ELF-1 (cell line): ENCODE data around the gene COL24A1.
"Not testable (repeated sequence)": the region's sequence is repeated elsewhere in the genome, so short reads cannot be mapped to it uniquely, and the experiment has no call there.

Experiments
- DNase-seq: peaks from one replicate; pipeline ENCODE4 v3.0.0-alpha.2; 2016; ENCODE audit warnings: low read depth, low spot score

Gene COL24A1

DNA sequence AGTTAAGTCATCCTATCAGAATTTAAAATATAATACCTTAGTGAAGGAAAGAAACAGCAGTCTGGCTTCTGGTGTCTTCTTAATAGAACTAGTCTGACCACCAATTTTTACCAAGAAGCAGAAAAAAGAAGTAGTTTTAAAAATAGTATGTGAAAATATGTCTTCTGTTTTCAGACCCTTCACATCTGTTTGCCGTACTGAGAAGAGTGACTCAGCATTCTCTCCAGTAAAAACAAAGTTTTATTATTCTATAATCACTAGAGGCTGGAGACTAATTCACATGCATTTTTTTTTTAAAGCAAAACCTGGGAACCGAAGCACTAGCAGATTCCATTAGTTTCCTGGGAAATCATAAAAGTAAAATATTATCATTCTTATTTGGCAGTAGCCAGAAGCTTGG, 163.8 kb downstream of the COL24A1 start:
- no peak for DNase-seq

DNA sequence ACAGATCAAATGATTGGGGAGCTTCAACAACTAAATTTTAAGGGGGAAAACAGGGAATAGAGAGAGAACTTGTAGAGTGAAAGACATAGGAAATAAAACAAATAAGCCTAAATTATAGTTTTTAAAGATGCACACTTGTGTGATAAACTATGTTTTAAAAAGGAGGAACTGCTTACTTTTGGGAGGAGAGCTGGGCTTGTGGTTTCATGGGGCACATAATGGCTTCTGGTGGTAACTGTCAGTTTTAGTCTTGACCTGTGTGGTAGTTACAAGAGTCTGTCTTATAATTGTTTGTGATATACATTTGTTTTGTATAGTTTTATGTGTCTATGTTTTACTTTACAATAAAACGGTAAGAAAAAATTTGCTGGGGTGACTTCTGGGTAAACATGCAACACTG, 165.3 kb downstream of the COL24A1 start:
- no peak for DNase-seq

- DNase-seq, result no peak
Observed at GRCh38 chr1:85984636-85985035, 171.9 kb downstream of the COL24A1 start.

DNA sequence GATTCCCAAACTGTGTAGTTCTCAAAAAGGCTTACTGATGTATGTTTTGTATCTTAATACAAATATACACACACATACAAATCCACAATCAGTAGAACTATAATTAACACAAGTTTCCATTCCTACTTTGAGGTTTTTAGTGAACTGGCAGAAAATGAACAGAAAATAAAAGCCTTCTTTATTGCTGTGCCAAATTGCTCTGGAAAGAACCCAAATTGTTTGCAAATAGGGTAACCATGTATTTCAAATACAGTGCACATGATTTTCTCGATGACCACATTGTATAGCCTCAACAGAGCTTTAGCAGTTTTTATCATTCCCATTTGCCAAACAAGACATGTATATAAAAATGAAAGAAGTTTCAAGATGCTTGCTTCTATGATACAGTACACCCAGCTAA, 173.3 kb downstream of the COL24A1 start:
- no peak for DNase-seq

GRCh38 chr1:85976516-85977205, 179.9 kb downstream of the COL24A1 start:
- DNase-seq, result peak; percentile 2

- DNase-seq, result peak; percentile 85
Observed at GRCh38 chr1:85975912-85976371, 180.6 kb downstream of the COL24A1 start.

- DNase-seq, result no peak
Observed at GRCh38 chr1:85962457-85962856, 194.1 kb downstream of the COL24A1 start.

DNA sequence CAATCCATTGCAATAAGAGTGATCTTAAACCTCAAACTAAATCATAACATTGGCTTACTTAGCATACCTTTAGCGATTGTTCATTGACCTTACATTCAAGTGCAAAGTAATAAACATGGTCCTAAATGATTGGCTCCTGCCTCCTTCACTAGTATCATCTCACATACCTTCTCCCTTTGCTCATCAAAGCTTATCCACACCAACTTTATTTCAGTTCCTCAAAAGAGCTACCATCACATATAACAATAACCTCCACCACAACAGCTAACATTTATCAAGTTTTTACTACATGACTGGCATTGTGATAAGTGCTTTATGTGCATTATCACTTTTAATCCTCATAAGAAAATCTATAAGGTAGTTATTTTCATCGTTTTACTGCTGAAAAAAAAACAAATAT, 198.8 kb downstream of the COL24A1 start:
- no peak for DNase-seq

DNA sequence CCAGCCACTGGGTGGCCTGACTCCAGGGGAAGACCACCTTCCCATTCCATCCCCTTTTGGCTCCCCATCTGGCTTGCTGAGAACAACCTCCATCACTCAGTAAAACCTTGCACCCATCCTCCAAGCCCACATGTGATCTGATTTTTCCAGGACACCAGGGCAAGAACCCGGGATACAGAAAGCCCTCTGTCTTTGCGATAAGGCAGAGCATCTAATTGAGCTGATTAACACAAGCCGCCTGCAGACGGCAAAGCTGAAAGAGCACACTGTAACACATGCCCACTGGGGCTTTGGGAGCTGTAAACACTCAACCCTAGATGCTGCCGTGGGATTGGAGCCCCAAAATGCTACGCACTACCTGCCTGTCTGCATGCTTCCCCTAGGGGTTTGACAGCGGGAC, 201.4 kb downstream of the COL24A1 start:
- DNase-seq, result not testable (repeated sequence)

- no peak for DNase-seq
Observed at GRCh38 chr1:85952460-85952859, 204.1 kb downstream of the COL24A1 start.

DNA sequence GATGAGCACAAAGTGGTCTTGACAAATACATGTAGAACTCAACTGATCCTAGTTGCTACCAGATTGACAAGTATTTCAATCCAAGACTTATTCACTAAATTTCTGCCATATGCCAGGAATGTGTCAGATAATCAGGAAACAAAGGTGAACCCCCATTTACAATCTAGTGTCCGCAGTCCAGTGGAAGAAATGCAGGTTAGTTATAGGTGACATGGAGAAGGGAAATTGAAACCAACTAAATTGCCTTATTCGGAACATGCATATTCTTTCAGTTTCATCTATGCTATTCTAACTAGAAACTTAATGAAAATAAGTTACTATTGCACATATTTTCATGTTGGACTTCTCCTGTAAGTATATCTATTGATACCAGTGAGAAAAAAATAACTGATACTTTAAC, 209.4 kb downstream of the COL24A1 start:
- no peak for DNase-seq

DNA sequence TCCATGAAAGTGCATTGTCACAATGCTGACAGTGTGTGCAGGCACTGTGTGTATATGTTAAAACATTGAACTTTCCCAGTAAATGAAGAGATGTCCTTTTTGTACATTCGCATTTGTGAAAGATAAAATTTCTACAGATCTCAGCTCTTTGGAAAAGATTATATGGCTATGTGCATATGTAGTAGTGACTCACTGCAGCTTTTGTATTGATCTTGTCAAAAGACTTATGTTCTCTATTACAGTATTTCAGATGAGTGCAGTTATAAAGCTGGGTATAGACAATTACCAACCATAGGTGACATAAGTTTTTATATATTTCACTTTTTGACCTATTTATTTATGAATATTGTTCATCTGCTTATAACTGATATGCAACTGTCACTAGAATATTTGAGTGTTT, 212.6 kb downstream of the COL24A1 start:
- DNase-seq, result no peak

DNA sequence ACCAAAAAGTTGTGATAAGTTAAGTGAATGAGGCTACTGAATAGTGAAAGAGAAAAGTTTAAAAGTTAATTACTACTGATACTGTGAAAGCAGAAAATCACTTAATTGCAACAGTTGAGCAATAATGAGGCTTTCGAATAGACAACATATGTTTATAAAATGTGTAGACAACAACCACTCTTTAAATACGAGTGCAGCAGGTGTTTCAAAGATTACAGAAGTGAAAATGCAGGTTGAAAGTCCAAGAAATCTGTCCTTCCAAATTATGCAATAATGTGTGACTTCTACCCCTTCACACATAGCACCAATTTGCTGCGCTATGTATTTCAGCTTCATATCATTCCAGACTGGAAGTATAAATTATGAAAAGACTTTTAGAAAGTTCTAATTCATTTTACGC, 213.0 kb downstream of the COL24A1 start:
- DNase-seq, result no peak

DNA sequence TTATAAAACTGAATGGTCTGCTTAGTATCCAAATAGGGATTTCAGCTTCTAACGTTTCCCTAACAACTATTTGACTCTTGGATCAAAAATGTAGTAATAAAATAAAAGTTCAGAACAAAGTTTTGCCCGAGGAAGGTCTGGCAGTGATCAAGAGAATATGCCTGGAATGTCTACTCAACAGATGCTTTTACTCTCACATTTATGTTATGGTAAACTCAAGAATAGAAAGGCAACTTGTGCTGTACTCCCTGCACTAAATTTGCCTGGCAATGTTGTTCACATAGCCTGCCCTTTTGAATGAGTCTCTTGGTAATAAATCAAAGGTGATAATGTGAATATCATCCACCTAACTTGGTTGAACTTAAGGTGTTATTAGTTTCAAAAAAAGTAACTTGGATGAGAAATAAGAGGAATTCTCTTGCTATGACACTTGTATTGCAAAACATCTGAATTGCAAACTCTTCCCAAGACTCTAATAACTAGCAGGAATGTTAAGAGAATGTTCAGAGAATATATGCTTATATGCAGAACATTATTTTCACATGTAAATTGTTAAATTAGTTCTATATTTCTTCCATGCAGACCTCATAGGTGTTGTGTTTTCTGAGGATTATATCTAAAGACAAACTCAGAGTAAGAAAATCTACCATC, 215.8 kb downstream of the COL24A1 start:
- no peak for DNase-seq

GRCh38 chr1:85938829-85939228, 217.7 kb downstream of the COL24A1 start:
- no peak for DNase-seq

- no peak for DNase-seq
Observed at GRCh38 chr1:85936470-85936869, 220.1 kb downstream of the COL24A1 start.

DNA sequence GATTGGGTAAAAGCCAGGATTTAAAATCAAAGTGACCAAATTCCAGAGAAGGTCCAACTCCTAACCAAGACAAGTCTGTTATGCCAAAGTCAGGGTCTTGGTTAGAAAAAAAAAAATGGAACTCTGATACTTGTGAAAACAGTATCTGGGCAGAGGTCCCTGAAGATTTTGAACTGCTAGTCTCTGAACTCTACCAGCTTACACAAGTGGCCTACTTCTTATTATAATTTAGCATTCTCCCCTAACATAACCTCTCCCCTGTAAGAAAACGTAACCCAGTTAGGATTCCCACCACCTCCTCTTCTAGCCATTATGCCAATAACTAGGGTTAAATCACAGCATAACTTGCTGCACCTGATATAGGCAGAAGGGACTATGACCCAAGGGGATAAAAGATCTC, 220.5 kb downstream of the COL24A1 start:
- no peak for DNase-seq

DNA sequence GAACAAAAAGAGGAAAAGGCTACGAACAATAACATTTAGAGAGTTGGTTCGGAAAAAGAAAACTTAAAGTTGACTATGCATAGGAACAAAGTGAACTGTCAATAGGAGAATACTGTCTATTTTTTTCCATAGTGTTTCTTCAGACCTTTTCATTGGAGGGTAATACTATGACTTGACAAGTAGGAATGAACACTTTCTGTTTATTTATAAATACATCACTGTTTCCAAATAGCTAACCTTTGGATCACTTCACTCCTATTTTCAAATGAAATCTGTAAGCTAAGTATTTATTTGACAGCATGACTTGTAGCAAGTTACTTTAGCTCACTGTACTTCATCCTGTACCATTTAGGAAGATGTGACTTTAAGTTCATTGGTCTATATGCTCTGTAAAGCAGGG, 221.3 kb downstream of the COL24A1 start:
- DNase-seq, result no peak

DNA sequence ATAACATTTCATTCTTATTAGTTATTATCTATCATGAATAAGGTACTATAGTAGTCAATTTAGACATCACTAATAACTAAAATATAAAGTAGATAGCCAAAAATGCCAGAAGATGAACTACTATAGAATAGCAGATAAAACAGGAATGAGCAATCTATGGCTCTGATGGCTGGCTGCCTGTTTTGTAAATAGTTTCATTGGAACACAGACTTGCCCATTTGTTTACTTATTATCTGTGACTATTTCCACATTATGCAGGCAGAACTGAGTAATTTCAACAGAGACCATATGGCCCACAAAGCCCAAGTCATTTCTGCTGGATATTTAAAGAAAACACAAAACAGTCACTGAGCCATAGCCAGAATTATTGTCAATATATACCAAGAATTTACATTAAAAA, 222.1 kb downstream of the COL24A1 start:
- no peak for DNase-seq

DNA sequence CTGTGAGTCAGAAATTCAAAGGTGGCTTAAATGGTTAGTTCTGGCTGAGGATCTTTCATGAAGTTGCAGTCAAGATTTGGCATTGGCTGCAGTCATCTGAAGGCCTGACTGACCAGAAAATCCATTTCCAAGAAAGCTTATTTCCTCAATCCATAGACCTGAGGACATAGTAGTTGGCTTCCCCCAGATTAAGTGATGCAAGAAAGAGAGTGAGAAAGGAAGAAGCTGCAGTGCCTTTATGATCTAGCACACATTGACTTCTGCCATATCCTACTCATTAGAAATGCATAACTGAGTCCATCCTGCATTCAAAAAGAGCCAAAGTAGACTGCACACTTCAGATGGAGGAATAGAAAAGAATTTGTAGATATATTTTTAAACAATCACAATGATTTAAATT, 222.6 kb downstream of the COL24A1 start:
- no peak for DNase-seq

- DNase-seq, result no peak
Observed at GRCh38 chr1:85911742-85912141, 244.8 kb downstream of the COL24A1 start.

GRCh38 chr1:85900921-85901320, 255.7 kb downstream of the COL24A1 start:
- DNase-seq, result no peak

- no peak for DNase-seq
Observed at GRCh38 chr1:85898861-85899260, 257.7 kb downstream of the COL24A1 start.
